Measurements from ENCODE around the gene TMEM115. TPM values are rescaled to one million over a fixed set of nuclear protein-coding genes. Genes with fewer than 3 reads are reported as not detected.
A peak's percentile ranks its signal among the peaks of the same experiment; 100 is the strongest.

Gene TMEM115
- total RNA-seq, 4 donors from 2014 or later = 60.7 to 85.3 (median 70.2) TPM

GRCh38 chr3:50340448-50341329 is 18.6 kb downstream of the TMEM115 start, which contains the start of gene RASSF1:
RASSF1 (minus strand) TSS chr3:50340836; CDS start chr3:50340805, 31 bp downstream.
- peak in 2 of 3 donors; percentile 22 to 67 for TF ChIP-seq POLR2AphosphoS5 (IDR thresholded peaks at IDR 0.05)
- no peak for TF ChIP-seq CTCF (IDR thresholded peaks at IDR 0.05)
- peak in 1 of 2 donors; percentile 45 for TF ChIP-seq POLR2A (IDR thresholded peaks at IDR 0.05)
- no peak for TF ChIP-seq EP300 (IDR thresholded peaks at IDR 0.05)
- 6% methylated on average over 26 of the region's 85 CpGs for WGBS
- H3K9me3 ChIP-seq = no peaks in the 10 kb centered on the region
- H3K4me1 ChIP-seq = peaks cover 70% of the 10 kb centered on the region
- H3K27ac ChIP-seq = peak within 1 kb of the TSS; percentile 94
- no peaks in the 10 kb centered on the region for H3K27me3 ChIP-seq
- H3K36me3 ChIP-seq = no peaks in the 10 kb centered on the region
- peak within 1 kb of the TSS; percentile 73 for H3K4me3 ChIP-seq
- DNase-seq (ENCODE audit: low spot score in 2 of 2) = peak in 1 of 2 donors; percentile 92

- Histone ChIP-seq H3K4me1 (peaks cover 70% of the 10 kb centered on the region), H3K27ac (peak overlapping the region; percentile 94), H3K36me3 (no peaks in the 10 kb centered on the region), H3K9me3 (no peaks in the 10 kb centered on the region), H3K4me3 (peak overlapping the region; percentile 73), H3K27me3 (no peaks in the 10 kb centered on the region)
- no peak for DNase-seq (ENCODE audit: low spot score in 2 of 2)
- WGBS = 12% methylated on average over 9 of the region's 9 CpGs
- TF ChIP-seq EP300 (IDR thresholded peaks at IDR 0.05) = no peak
- TF ChIP-seq POLR2AphosphoS5 (IDR thresholded peaks at IDR 0.05) = no peak
- TF ChIP-seq POLR2A (IDR thresholded peaks at IDR 0.05) = no peak
- TF ChIP-seq CTCF (IDR thresholded peaks at IDR 0.05) = no peak
These were observed 19.2 kb downstream of the TMEM115 start for GRCh38 chr3:50340147-50340447.

DNA sequence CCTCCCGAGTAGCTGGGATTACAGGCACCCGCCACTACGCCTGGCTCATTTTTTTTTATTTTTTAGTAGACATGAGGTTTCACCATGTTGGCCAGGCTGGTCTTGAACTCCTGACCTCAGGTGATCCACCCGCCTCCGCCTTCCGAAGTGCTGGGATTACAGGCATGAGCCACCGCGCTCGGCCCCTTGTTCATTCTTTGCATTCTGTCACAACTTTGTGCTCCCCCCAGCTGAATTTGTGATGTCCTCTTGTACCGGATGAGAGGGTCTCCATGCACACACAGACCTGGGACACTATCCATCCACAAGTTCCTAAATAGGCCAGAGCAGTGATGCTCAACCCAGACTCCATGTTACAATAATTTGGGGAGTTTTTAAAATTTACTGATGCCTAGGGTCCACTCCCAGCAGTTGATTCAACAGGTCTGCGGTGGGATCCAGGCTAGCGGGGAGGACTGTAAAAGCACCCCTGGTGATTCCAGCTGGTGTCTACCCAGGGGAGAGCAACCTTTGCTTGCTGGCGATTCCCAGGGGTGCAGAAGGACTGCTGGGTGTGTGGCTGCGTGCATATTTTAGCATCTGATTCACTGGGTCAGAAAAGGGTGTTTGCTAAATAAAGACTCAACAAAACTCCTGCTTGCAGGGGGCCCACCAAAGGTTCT is 19.7 kb downstream of the TMEM115 start:
- 75% methylated on average over 14 of the region's 14 CpGs for WGBS
- Histone ChIP-seq H3K36me3 (no peaks in the 10 kb centered on the region), H3K4me3 (peak overlapping the region; percentile 73), H3K27me3 (no peaks in the 10 kb centered on the region), H3K9me3 (no peaks in the 10 kb centered on the region), H3K4me1 (peaks cover 71% of the 10 kb centered on the region), H3K27ac (peak overlapping the region; percentile 94)
- TF ChIP-seq CTCF (IDR thresholded peaks at IDR 0.05) (no peak), POLR2A (IDR thresholded peaks at IDR 0.05) (no peak), POLR2AphosphoS5 (IDR thresholded peaks at IDR 0.05) (no peak), EP300 (IDR thresholded peaks at IDR 0.05) (no peak)
- DNase-seq (ENCODE audit: low spot score in 2 of 2) = no peak

DNA sequence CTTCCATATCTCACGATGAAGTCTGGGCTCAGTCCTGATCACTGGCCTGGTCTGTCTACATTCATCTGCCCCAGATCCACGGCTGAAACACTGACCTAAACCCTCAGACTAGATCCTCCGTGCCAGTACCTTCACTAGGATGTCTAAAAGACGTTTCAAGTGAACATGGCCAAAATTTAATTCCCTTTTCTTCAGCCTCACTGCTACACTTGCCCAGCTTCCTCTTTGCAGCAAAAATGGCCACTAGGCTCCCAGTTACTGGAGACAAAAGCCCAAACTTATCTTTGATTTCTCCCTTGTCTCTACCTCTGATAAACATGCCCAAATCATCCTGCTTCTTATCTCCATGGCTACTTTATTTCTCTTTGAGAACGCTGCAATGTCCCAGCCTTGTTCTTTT is 20.4 kb downstream of the TMEM115 start:
- Histone ChIP-seq H3K27ac (peak overlapping the region; percentile 94), H3K27me3 (no peaks in the 10 kb centered on the region), H3K4me3 (peak overlapping the region; percentile 73), H3K4me1 (peaks cover 78% of the 10 kb centered on the region), H3K9me3 (no peaks in the 10 kb centered on the region), H3K36me3 (no peaks in the 10 kb centered on the region)
- no peak for DNase-seq (ENCODE audit: low spot score in 2 of 2)
- TF ChIP-seq CTCF (IDR thresholded peaks at IDR 0.05) (no peak), POLR2A (IDR thresholded peaks at IDR 0.05) (no peak)
- 70% methylated on average over 5 of the region's 5 CpGs for WGBS
